Measurements from ENCODE around the gene PGPEP1.
A peak's percentile ranks its signal among the peaks of the same experiment; 100 is the strongest.

Gene PGPEP1

GRCh38 chr19:18418029-18418482 lies 77.7 kb downstream of the PGPEP1 start:
- no peak for DNase-seq (ENCODE audit: low read depth)

GRCh38 chr19:18418483-18419194 lies 78.2 kb downstream of the PGPEP1 start:
- DNase-seq (ENCODE audit: low read depth) = no peak

GRCh38 chr19:18419195-18419698 lies 78.8 kb downstream of the PGPEP1 start, which contains the start of gene SSBP4:
Gene SSBP4 (plus strand): TSS chr19:18419398. CDS start chr19:18419649, 251 bp downstream.
- DNase-seq (ENCODE audit: low read depth) = peak; percentile 53

Data from stimulated activated CD8-positive, alpha-beta memory T cell treated with anti-CD3 and anti-CD28 coated beads, Interleukin-15, amount 100 ng/mL, for 24 hours (primary cell).